ENCODE results near the gene TMEM120B. TPM values are rescaled to one million over a fixed set of nuclear protein-coding genes. Genes with fewer than 3 reads are reported as not detected.

The TMEM120B gene
- total RNA-seq, 1 donor from 2014 or later = 12.6 TPM

GRCh38 chr12:121812921-121813896, 100.7 kb downstream of the TMEM120B start:
- no peak for DNase-seq (ENCODE audit: low spot score)

DNA sequence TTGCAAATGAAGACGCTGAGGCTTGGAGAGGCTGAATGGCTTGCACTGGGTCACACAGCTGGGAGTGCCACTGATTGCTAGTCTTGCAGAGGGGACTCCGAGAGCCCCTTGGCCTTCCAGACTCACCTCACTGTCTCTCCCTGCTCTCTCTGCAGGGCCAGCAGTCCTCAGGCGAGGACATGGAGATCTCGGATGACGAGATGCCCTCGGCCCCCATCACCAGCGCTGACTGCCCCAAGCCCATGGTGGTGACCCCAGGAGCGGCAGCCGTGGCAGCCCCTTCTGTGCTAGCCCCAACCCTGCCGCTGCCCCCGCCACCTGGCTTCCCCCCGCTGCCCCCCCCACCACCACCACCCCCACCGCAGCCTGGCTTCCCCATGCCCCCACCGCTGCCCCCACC, 101.4 kb downstream of the TMEM120B start:
- DNase-seq (ENCODE audit: low spot score) = no peak

GRCh38 chr12:121814429-121815119, 102.0 kb downstream of the TMEM120B start:
- no peak for DNase-seq (ENCODE audit: low spot score)

DNA sequence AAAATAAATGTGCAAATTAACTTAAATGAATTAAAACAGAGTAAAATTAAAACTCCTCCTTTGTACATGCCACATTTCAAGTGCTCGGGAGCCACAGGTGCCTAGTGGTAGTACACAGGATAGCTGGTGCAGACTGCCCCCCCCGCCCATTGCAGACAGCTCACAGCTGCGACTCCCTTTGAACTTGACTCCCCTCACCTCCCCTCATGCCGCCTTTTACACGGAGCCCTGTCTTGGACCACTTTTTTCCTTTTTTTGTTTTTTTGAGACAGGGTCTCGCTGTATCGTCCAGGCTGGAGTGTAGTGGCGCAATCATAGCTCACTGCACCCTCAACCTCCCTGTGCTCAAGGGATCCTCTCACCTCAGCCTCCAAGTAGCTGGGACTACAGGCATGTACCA, 102.7 kb downstream of the TMEM120B start:
- no peak for DNase-seq (ENCODE audit: low spot score)

- DNase-seq (ENCODE audit: low spot score) = no peak
Measured at GRCh38 chr12:121816925-121817647, 104.5 kb downstream of the TMEM120B start.

- no peak for DNase-seq (ENCODE audit: low spot score)
Measured at GRCh38 chr12:121817648-121818043, 105.1 kb downstream of the TMEM120B start.

- no peak for DNase-seq (ENCODE audit: low spot score)
Measured at GRCh38 chr12:121819212-121819949, 106.8 kb downstream of the TMEM120B start.

DNA sequence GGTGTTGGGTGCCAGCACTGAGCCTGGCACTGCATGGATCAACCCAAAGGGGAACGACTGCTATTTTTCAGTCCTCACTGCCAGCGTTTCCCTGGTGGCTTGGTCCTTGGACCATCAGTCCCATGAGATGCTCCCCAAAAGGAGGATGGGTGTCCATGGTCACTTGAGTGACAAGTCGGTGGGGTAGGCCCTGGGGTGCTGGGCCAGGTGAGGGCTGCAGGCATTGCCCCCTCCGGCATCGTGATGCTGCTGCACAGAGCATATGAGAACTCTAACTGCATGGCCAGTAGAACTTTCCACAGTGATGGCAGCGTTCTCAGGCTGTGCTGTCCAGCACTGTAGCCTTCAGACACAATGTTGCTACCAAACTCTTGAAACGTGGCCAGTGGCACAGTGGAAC, 107.5 kb downstream of the TMEM120B start:
- DNase-seq (ENCODE audit: low spot score) = no peak

DNA sequence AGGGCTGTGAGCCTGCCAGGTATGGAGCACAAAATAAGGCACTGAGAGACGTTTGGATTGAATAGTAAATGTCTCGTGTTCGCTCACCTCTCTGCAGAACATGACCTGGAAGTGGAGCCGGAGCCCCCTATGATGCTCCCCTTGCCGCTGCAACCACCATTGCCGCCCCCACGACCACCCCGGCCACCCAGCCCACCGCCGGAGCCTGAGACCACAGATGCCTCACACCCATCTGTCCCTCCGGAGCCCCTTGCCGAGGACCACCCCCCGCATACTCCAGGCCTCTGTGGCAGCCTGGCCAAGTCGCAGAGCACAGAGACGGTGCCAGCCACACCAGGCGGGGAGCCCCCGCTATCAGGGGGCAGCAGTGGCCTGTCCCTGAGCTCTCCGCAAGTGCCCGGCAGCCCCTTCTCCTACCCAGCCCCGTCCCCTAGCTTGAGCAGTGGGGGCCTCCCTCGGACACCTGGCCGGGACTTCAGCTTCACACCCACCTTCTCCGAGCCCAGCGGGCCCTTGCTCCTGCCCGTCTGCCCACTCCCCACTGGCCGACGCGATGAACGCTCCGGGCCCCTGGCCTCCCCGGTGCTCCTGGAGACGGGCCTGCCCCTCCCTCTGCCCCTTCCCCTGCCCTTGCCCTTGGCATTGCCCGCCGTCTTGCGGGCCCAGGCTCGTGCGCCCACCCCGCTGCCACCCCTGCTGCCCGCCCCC, 110.0 kb downstream of the TMEM120B start:
- no peak for DNase-seq (ENCODE audit: low spot score)

GRCh38 chr12:121823101-121823726, 110.7 kb downstream of the TMEM120B start:
- no peak for DNase-seq (ENCODE audit: low spot score)

GRCh38 chr12:121823727-121824115, 111.2 kb downstream of the TMEM120B start:
- no peak for DNase-seq (ENCODE audit: low spot score)

- DNase-seq (ENCODE audit: low spot score) = no peak
Measured at GRCh38 chr12:121825041-121825523, 112.5 kb downstream of the TMEM120B start.

- DNase-seq (ENCODE audit: low spot score) = no peak
Measured at GRCh38 chr12:121826318-121827150, 114.0 kb downstream of the TMEM120B start.

DNA sequence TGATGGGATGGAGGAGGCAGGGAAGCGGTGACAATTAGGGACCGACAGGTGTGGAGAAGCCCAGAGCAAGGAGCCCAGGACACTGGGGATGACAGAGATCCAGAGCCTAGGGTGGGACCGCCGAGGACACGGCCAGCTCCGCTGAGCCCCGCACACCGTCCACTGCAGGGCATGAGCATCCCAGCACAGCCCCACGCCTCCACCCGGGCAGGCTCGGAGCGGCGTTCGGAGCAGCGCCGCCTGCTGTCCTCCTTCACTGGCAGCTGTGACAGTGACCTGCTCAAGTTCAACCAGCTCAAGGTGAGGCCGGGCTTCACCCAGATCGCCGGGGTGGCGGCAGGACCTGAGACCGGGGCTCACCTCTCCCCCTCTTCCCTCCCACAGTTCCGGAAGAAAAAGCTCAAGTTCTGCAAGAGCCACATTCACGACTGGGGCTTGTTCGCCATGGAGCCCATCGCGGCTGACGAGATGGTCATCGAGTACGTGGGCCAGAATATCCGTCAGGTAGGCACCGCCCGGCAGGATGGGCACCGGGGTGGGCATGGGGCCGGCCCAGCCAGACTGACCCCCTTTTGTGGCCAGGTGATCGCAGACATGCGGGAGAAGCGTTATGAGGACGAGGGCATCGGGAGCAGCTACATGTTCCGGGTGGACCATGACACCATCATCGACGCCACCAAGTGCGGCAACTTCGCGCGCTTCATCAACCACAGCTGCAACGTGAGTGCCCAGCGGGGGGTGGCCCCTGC, 115.0 kb downstream of the TMEM120B start:
- no peak for DNase-seq (ENCODE audit: low spot score)

DNA sequence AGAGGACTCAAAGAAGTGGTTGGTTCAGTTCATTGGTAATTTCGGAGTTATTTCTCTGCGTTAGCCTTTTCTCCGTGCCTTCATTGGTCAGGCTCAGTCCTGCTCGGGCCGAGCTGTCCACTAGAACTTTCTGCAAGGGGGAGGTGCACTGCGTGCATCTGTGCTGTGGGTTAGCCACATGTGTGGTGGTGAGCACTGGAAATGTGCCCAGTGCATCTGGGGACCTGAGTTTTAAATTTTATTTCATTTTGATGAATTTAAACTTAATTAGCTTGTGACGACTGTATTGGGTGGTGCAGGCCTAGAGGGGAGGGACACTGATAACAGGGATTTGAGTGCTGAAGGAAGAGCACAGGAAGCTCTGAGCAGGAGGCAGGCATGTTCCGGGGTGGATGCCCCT, 115.8 kb downstream of the TMEM120B start:
- DNase-seq (ENCODE audit: low spot score) = no peak

DNA sequence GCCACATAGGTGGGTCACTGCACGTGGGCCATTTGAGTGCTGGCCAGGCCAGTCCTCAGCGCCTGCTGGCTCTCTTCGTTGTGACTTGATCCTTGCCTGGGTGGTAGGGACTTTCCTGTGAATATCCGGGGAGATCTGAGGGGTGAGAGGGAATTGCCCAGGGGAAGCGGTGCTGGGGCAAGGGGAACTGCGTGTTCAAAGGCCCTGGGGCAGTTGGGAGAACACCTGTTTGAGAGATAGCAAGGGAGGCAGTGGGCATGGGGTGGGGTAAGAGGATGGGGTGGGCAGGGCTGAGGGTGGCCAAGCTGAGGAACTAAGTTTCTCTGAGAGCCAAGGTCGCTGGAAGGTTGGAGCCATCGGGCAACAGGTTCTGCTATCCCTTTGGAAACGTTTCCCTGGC, 116.3 kb downstream of the TMEM120B start:
- no peak for DNase-seq (ENCODE audit: low spot score)

DNA sequence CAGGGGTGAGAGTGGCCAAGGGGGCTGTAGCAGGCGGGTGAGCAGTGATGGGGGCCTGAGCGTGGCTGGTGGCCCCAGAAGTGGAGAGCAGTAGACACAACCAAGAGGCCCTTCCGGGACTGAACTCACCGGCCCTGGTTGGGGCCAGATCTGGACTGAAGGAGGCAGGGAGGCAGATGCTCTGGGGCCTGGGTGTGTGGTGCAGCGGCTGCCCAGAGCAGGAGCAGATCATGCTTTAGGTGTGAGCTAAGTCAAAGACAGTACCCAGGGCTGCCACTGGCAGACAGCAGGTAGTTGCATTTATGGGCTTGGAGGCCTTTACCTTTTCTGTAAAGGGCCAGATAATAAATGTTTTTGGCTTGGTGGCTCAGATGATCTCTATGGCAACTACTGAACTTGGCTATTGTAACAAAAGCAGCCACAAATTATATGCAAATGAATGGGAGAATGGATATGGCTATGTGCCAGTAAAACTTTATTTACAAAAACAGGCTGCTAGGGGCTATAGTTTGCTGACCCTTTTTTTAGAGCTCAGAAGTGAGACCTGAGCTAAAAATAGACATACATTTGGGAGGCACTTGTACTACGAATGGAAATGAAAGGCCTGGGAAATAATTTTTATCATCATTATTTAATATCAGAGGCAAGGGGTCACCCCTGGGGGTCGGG, 116.8 kb downstream of the TMEM120B start:
- DNase-seq (ENCODE audit: low spot score) = no peak

GRCh38 chr12:121830134-121830533, 117.6 kb downstream of the TMEM120B start:
- DNase-seq (ENCODE audit: low spot score) = no peak
